Glutamatergic neuron (in vitro differentiated cells): ENCODE data around the gene PRDM7. TPM values are rescaled to one million over a fixed set of nuclear protein-coding genes. Genes with fewer than 3 reads are reported as not detected.
"Not testable (repeated sequence)": the region's sequence is repeated elsewhere in the genome, so short reads cannot be mapped to it uniquely, and the experiment has no call there.

Source experiments
- DNase-seq: peaks from one replicate; pipeline ENCODE4 v3.0.0; 2022
- H3K27ac Mint-ChIP-seq: one replicate; pipeline ENCODE4 v1.8.0; 2020; ENCODE audit warnings: mild to moderate bottlenecking, mixed read lengths, inconsistent platforms; ENCODE audit not compliant: unreplicated experiment
- H3K27me3 Mint-ChIP-seq: one replicate; pipeline ENCODE4 v1.8.0; 2020; ENCODE audit warnings: mild to moderate bottlenecking, moderate library complexity, mixed read lengths, inconsistent platforms; ENCODE audit not compliant: unreplicated experiment
- H3K36me3 Mint-ChIP-seq: one replicate; pipeline ENCODE4 v1.8.0; 2020; ENCODE audit warnings: mild to moderate bottlenecking, mixed read lengths, inconsistent platforms; ENCODE audit not compliant: unreplicated experiment
- H3K4me1 Mint-ChIP-seq: one replicate; pipeline ENCODE4 v1.8.0; 2020; ENCODE audit warnings: mild to moderate bottlenecking, low read depth, mixed read lengths, inconsistent platforms; ENCODE audit not compliant: unreplicated experiment
- H3K4me3 Mint-ChIP-seq: one replicate; pipeline ENCODE4 v1.8.0; 2020; ENCODE audit warnings: mild to moderate bottlenecking, mixed read lengths, inconsistent platforms; ENCODE audit not compliant: unreplicated experiment
- H3K9me3 Mint-ChIP-seq: one replicate; pipeline ENCODE4 v1.8.0; 2020; ENCODE audit warnings: mild to moderate bottlenecking, moderate library complexity, mixed read lengths, inconsistent platforms; ENCODE audit not compliant: unreplicated experiment
- CTCF ChIP-seq: fragments of 200-600 bp; sonication (generic); IDR thresholded peaks from one replicate; pipeline ENCODE4 v1.5.0; 2021; ENCODE audit not compliant: partially characterized antibody, unreplicated experiment
- total RNA-seq: library from RNA; stranded (reverse); fragmentation: NEBNext Ultra II Directional; extraction: Animal tissue kit (Norgen Biotek cat#: 25700); gene quantifications from one replicate; pipeline ENCODE4 v1.2.1, GENCODE V29; 2021; ENCODE audit not compliant: unreplicated experiment

The PRDM7 gene
- total RNA-seq, 1 donor from 2014 or later = not detected

- Mint-ChIP-seq H3K36me3 (no peaks in the 10 kb centered on the region), H3K4me1 (no peaks in the 10 kb centered on the region), H3K27me3 (peaks cover 1% of the 10 kb centered on the region), H3K9me3 (peaks cover 4% of the 10 kb centered on the region), H3K4me3 (no peak overlapping the region), H3K27ac (no peak overlapping the region)
- no peak for TF ChIP-seq CTCF
- no peak for DNase-seq
Observed at GRCh38 chr16:90061437-90061836, 15.7 kb downstream of the PRDM7 start.

DNA sequence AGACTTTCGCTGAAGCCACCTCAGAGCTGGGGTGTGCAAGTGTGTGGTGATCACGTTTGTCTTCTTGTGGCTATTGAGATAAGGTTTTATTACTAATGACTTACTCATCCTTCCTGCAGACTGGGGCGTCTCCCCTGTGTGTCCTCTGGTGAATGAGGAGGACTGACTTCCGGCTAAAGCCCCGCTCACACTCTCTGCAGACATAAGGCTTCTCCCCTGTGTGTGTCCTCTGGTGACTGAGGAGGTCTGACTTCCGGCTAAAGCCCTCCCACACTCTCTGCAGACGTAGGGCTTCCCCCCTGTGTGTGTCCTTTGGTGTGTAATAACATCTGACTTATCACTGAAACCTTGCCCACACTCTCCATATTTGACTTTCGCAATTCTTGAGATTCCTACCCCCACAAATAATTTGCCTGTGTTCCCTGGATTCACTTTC, 19.4 kb downstream of the PRDM7 start:
- no peak overlapping the region for H3K4me3 Mint-ChIP-seq
- H3K27ac Mint-ChIP-seq = no peak overlapping the region
- peaks cover 5% of the 10 kb centered on the region for H3K27me3 Mint-ChIP-seq
- peaks cover 19% of the 10 kb centered on the region for H3K36me3 Mint-ChIP-seq
- DNase-seq = no peak
- no peak for TF ChIP-seq CTCF
- no peaks in the 10 kb centered on the region for H3K4me1 Mint-ChIP-seq
- peaks cover 20% of the 10 kb centered on the region for H3K9me3 Mint-ChIP-seq

DNA sequence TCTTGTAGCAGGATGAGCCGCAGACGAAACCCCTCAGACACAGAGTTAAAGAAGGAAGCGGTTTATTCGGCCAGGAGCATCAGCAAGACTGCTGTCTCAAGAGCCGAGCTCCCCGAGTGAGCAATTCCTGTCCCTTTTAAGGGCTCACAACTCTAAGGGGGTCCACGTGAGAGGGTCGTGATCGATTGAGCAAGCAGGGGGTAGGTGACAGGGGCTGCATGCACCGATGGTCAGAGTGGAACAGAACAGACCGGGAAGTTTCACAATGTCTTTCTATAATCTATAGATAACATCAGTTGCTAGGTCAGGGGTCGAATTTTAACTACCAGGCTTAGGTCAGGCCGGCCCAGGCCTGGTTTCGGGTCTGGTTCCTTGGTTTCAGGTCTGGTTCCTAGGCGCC, 20.6 kb downstream of the PRDM7 start:
- H3K36me3 Mint-ChIP-seq = peaks cover 19% of the 10 kb centered on the region
- DNase-seq, H3K4me1 Mint-ChIP-seq, H3K4me3 Mint-ChIP-seq, H3K27ac Mint-ChIP-seq, H3K27me3 Mint-ChIP-seq: not testable (repeated sequence)
- peaks cover 20% of the 10 kb centered on the region for H3K9me3 Mint-ChIP-seq

- Mint-ChIP-seq H3K36me3 (peaks cover 19% of the 10 kb centered on the region), H3K9me3 (peaks cover 18% of the 10 kb centered on the region), H3K4me3 (no peak overlapping the region), H3K27me3 (peaks cover 5% of the 10 kb centered on the region), H3K4me1 (no peaks in the 10 kb centered on the region), H3K27ac (no peak overlapping the region)
- no peak for DNase-seq
- no peak for TF ChIP-seq CTCF
Observed at GRCh38 chr16:90055371-90055770, 21.8 kb downstream of the PRDM7 start.

DNA sequence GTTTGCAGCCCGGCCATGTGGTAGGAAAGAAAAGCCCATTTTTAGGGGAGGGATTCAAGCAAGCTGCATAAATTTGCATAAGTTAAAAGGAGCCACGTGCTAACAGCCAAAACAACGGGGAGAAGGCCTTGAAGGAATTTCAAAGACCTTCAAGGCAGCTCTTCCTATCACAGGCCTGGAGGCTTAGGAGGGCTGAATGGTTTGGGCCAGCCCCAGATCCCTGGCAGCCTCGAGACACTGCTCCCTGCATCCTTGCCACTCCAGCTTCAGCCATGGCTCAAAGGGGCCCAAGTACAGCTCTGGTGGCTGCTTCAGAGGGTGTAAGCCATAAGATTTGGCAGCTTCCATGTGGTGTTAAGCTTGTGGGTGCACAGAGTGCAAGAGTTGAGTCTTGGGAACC, 22.6 kb downstream of the PRDM7 start:
- Mint-ChIP-seq H3K36me3 (peaks cover 19% of the 10 kb centered on the region), H3K9me3 (peaks cover 18% of the 10 kb centered on the region), H3K4me1 (no peaks in the 10 kb centered on the region), H3K27me3 (peaks cover 5% of the 10 kb centered on the region), H3K4me3 (no peak overlapping the region), H3K27ac (no peak overlapping the region)
- no peak for TF ChIP-seq CTCF
- no peak for DNase-seq

GRCh38 chr16:90053902-90054500, 23.1 kb downstream of the PRDM7 start:
- Mint-ChIP-seq H3K4me3 (no peak overlapping the region), H3K9me3 (peaks cover 18% of the 10 kb centered on the region), H3K4me1 (no peaks in the 10 kb centered on the region), H3K27me3 (peaks cover 5% of the 10 kb centered on the region), H3K27ac (peak overlapping the region; percentile 40), H3K36me3 (peaks cover 19% of the 10 kb centered on the region)
- no peak for DNase-seq
- TF ChIP-seq CTCF = no peak
